ENCODE results near the gene PRMT7. TPM values are rescaled to one million over a fixed set of nuclear protein-coding genes. Genes with fewer than 3 reads are reported as not detected.

Gene PRMT7
- polyA plus RNA-seq, 1 donor = 48.7 TPM

DNA sequence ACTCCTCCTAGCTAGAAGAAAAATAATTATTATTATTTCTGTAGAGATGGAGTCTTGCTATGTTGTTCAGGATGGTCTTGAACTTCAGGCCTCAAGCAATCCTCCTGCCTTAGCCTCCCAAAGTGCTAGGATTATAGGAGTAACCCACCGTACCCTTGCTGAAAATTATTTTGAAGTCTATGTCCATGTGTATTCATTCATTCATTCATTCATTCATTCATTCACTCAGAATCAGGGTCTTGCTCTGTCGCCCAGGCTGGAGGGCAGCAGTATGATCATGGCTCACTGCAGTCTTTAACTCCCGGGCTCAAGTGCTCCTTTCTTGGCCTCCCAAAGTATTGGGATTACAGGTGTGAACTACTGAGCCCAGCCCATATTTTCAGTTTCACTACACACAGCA, 4.2 kb upstream of the PRMT7 start:
- no peaks in the 10 kb centered on the region for H3K9me3 ChIP-seq (ENCODE audit: control insufficient read depth, low read depth, low read length)
- no peak overlapping the region for H3K27ac ChIP-seq (ENCODE audit: low read length)
- peaks cover 60% of the 10 kb centered on the region for H3K36me3 ChIP-seq (ENCODE audit: control insufficient read depth, insufficient read depth, low read length)
- H3K4me3 ChIP-seq (ENCODE audit: low read length) = no peak overlapping the region
- no CpG with 5 or more reads among the region's 3 CpGs for WGBS (ENCODE audit: insufficient coverage, low lambda C conversion rate)
- no peak for DNase-seq
- no peaks in the 10 kb centered on the region for H3K27me3 ChIP-seq (ENCODE audit: control insufficient read depth, insufficient read depth, low read length)
- peaks cover 10% of the 10 kb centered on the region for H3K4me1 ChIP-seq (ENCODE audit: control insufficient read depth, insufficient read depth, low read length)

DNA sequence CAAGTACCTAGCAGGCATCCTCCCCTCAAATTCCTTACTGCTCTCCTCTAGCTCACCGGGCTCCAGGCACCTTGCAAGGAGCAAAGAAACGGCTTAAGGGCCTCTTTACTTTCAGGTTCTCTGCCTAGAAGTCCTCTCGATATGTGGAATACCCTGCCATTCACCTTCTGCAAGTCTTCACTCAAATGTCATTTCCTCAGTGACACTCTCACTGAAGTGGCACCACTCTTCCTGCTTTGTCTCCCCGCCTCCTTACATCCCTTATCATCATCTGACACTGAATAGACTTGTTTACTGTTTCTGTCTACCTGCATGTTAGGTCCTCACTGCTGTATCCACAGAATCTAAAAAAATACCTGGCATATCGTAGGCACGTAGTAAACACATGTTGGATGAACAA, 1.0 kb upstream of the PRMT7 start:
- DNase-seq = peak in 1 of 2 donors; percentile 12
- no CpG with 5 or more reads among the region's 6 CpGs for WGBS (ENCODE audit: insufficient coverage, low lambda C conversion rate)
- peak overlapping the region; percentile 85 for H3K27ac ChIP-seq (ENCODE audit: low read length)
- peaks cover 34% of the 10 kb centered on the region for H3K36me3 ChIP-seq (ENCODE audit: control insufficient read depth, insufficient read depth, low read length)
- H3K4me3 ChIP-seq (ENCODE audit: low read length) = peak overlapping the region; percentile 95
- no peaks in the 10 kb centered on the region for H3K27me3 ChIP-seq (ENCODE audit: control insufficient read depth, insufficient read depth, low read length)
- H3K9me3 ChIP-seq (ENCODE audit: control insufficient read depth, low read depth, low read length) = no peaks in the 10 kb centered on the region
- peaks cover 15% of the 10 kb centered on the region for H3K4me1 ChIP-seq (ENCODE audit: control insufficient read depth, insufficient read depth, low read length)

DNA sequence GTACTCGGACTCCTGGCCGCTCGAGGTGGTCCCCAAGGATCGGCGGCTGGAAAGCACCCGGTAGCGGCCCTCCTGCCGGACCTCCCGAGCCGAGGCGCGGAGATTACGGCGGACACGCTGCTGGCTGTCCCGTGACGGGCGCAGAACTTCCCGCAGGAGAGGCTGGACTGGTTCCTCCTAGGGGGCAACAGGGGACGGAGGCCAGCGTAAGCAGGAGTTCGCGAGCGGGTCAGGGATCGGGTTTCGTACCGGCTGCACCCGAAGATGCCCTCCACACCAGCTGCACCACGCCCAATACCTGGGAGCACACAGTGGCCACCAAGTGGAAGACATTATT, 414 bp upstream of the PRMT7 start:
- DNase-seq = no peak
- H3K4me1 ChIP-seq (ENCODE audit: control insufficient read depth, insufficient read depth, low read length) = peaks cover 15% of the 10 kb centered on the region
- WGBS (ENCODE audit: insufficient coverage, low lambda C conversion rate) = no CpG with 5 or more reads among the region's 29 CpGs
- no peaks in the 10 kb centered on the region for H3K27me3 ChIP-seq (ENCODE audit: control insufficient read depth, insufficient read depth, low read length)
- H3K27ac ChIP-seq (ENCODE audit: low read length) = peak overlapping the region; percentile 85
- H3K9me3 ChIP-seq (ENCODE audit: control insufficient read depth, low read depth, low read length) = no peaks in the 10 kb centered on the region
- H3K4me3 ChIP-seq (ENCODE audit: low read length) = peak overlapping the region; percentile 95
- peaks cover 28% of the 10 kb centered on the region for H3K36me3 ChIP-seq (ENCODE audit: control insufficient read depth, insufficient read depth, low read length)

DNA sequence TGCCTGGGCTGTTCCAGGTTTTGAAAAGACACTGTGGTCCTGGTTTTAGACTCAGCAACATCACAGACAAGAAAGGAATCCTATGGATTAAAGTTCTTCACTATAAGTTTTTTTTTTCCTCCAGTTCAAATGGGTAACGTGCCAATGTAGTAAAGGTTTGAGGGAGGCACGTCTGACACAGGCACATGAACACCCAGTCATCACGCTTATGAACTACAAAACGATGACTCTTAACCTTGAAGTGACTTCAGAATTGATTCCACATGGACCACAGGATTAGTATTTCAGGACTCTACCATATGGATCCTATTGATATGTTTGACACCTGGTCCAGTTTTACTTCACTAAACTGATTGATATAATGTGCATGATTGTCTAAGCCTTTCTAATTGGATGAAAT, 2.3 kb downstream of the PRMT7 start:
- Histone ChIP-seq H3K36me3 (ENCODE audit: control insufficient read depth, insufficient read depth, low read length) (peaks cover 24% of the 10 kb centered on the region), H3K4me3 (ENCODE audit: low read length) (no peak overlapping the region), H3K27ac (ENCODE audit: low read length) (no peak overlapping the region), H3K4me1 (ENCODE audit: control insufficient read depth, insufficient read depth, low read length) (peaks cover 15% of the 10 kb centered on the region), H3K9me3 (ENCODE audit: control insufficient read depth, low read depth, low read length) (no peaks in the 10 kb centered on the region), H3K27me3 (ENCODE audit: control insufficient read depth, insufficient read depth, low read length) (no peaks in the 10 kb centered on the region)
- DNase-seq = no peak
- no CpG with 5 or more reads among the region's 4 CpGs for WGBS (ENCODE audit: insufficient coverage, low lambda C conversion rate)

DNA sequence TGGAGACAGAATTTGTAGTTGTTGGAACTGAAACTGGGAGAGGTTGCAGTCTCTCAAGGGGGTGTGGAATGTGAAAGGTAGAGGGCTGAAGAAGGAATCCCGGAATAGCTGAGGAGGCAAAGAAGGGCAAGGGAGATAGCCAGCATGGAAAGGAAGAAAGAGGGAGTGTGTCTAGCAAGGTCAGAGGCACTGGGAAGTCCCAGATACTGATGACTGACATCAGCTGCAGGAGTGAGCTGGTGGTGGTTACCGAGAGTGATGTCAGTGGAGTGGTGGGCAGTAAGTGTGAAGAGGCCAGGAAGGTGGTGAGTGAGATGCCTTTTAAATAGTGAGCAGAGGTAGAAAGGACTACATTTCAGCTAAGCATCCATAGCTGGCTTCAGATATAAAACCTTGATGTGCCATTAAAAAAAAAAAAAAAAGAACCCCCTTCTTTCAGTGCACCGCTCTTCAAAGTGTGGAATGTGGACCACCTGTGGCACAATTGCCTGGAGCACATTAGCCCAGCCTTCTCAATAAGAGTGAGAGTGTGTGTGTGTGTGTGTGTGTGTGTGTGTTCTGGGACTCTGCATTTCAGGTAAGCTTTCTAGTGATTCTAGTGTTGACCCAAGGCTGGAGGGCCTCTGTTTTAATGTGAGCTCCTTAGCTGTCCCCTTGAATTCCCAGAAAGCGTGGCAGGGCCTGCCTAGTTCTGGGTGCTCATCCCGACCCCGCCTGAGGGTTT, 8.5 kb downstream of the PRMT7 start:
- no peak for DNase-seq
- Histone ChIP-seq H3K27me3 (ENCODE audit: control insufficient read depth, insufficient read depth, low read length) (no peaks in the 10 kb centered on the region), H3K9me3 (ENCODE audit: control insufficient read depth, low read depth, low read length) (no peaks in the 10 kb centered on the region), H3K27ac (ENCODE audit: low read length) (no peak overlapping the region), H3K4me3 (ENCODE audit: low read length) (no peak overlapping the region), H3K4me1 (ENCODE audit: control insufficient read depth, insufficient read depth, low read length) (no peaks in the 10 kb centered on the region), H3K36me3 (ENCODE audit: control insufficient read depth, insufficient read depth, low read length) (peaks cover 51% of the 10 kb centered on the region)
- 83% methylated on average over 2 of the region's 6 CpGs for WGBS (ENCODE audit: insufficient coverage, low lambda C conversion rate)

DNA sequence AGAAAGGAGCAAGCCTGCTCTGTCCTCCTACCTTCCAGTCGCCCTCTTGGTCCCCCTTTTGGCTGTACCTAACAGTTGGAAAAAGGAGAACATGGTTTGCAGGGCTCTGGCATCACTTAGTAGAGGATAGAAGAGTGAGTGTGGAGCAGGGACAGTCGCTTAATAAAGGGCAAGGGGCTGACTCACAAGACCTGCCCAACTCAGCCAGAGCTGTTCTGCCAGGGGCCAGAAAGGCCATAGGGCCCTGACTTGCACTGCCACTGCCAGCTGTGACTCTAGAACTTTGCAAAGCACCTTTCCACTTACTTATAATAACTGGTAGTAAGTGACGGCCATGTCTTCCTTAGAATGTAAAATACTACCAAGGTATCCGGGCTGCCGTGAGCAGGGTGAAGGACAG, 13.5 kb downstream of the PRMT7 start:
- Histone ChIP-seq H3K36me3 (ENCODE audit: control insufficient read depth, insufficient read depth, low read length) (peaks cover 46% of the 10 kb centered on the region), H3K4me1 (ENCODE audit: control insufficient read depth, insufficient read depth, low read length) (peaks cover 18% of the 10 kb centered on the region), H3K4me3 (ENCODE audit: low read length) (no peak overlapping the region), H3K9me3 (ENCODE audit: control insufficient read depth, low read depth, low read length) (no peaks in the 10 kb centered on the region), H3K27me3 (ENCODE audit: control insufficient read depth, insufficient read depth, low read length) (no peaks in the 10 kb centered on the region), H3K27ac (ENCODE audit: low read length) (no peak overlapping the region)
- no CpG with 5 or more reads among the region's 5 CpGs for WGBS (ENCODE audit: insufficient coverage, low lambda C conversion rate)
- no peak for DNase-seq

DNA sequence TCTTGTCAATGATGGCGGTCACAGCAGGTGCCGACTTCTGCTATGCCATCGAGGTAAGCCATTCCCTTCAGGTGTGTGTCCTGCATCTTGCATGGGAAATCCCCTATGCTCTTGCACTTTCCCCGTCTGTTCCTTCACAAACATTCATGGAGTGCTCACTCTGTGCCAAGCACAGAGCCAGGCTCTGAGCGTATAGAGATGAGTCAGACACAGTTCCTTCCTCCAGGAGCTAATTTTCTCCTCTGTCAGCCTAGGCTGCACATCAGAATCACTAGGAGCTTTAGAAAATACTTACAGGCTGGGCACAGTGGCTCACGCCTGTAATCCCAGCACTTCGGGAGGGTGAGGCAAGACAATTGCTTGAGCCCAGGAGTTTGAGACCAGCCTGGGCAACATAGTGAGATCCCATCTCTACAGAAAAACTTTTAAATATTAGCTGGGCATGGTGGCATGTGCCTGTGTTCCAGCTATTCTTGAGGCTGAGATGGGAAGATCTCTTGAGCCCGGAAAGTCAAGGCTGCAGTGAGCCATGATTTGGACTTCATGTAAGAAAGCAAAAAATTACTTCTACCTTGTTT, 14.1 kb downstream of the PRMT7 start:
- no peak for DNase-seq

DNA sequence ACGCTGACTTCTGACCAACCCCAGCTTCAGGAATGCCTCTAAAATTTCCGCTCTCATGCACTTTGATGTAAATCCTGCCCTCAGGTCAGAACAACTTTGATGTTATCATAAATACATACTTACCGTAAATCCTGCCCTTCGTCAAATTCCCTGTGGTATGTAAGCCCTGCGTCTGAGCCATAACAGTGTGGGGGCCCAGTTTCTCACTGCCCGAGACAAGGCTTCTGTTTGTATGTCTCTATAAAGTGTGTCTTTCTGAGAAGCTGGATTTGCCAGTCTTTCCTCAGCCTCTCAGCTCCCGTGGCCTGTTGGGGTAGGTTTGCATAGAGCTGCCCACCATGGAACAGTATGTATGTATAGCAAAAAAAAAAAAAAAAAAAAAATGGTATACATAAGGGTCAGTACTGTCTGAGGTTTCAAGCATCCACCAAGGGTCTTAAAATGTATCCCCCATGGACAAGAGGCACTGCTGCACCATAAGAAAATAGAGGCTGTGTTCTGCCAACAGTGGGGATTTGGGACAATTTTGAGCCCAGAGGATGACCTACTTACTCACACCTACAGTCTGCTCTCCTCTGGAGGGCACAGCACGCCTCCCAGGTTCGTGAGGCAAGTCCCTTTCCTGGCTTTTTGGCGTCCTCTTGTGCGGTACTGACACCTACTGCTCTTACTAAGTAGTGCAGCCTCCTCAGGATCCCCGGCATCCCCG, 17.5 kb downstream of the PRMT7 start:
- Histone ChIP-seq H3K4me3 (ENCODE audit: low read length) (no peak overlapping the region), H3K27ac (ENCODE audit: low read length) (peak overlapping the region; percentile 88), H3K4me1 (ENCODE audit: control insufficient read depth, insufficient read depth, low read length) (peaks cover 52% of the 10 kb centered on the region), H3K27me3 (ENCODE audit: control insufficient read depth, insufficient read depth, low read length) (no peaks in the 10 kb centered on the region), H3K9me3 (ENCODE audit: control insufficient read depth, low read depth, low read length) (no peaks in the 10 kb centered on the region), H3K36me3 (ENCODE audit: control insufficient read depth, insufficient read depth, low read length) (peaks cover 25% of the 10 kb centered on the region)
- peak; percentile 85 to 94 for DNase-seq
- WGBS (ENCODE audit: insufficient coverage, low lambda C conversion rate) = no CpG with 5 or more reads among the region's 13 CpGs

More for the DNA sequence above, 14.1 kb downstream of the PRMT7 start:
- Histone ChIP-seq H3K4me3 (ENCODE audit: low read length) (no peak overlapping the region), H3K9me3 (ENCODE audit: control insufficient read depth, low read depth, low read length) (no peaks in the 10 kb centered on the region), H3K36me3 (ENCODE audit: control insufficient read depth, insufficient read depth, low read length) (peaks cover 42% of the 10 kb centered on the region), H3K27ac (ENCODE audit: low read length) (no peak overlapping the region), H3K27me3 (ENCODE audit: control insufficient read depth, insufficient read depth, low read length) (no peaks in the 10 kb centered on the region), H3K4me1 (ENCODE audit: control insufficient read depth, insufficient read depth, low read length) (peaks cover 24% of the 10 kb centered on the region)
- WGBS (ENCODE audit: insufficient coverage, low lambda C conversion rate) = no CpG with 5 or more reads among the region's 8 CpGs

DNA sequence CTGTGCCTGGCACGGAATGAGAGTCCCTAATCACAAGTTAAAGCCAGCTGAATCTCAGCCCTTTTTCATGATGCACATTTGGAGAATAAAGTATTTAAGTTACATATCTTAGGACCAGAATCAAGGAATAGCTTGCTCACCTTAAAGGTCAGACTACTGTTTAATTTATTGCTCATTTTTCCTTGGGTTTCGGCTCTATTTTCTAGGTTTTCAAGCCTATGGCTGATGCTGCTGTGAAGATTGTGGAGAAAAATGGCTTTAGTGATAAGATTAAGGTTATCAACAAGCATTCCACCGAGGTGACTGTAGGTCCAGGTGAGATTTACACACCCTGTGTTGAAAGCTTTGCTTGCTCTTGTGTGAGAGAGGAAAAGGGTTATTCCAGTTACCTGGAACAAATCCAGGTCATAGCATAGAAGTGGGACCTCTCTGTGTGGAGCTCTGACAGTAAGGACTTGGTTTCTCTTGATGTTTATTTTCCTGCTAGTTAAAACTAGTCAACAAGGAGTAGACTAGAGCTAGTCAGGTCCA, 18.1 kb downstream of the PRMT7 start:
- H3K9me3 ChIP-seq (ENCODE audit: control insufficient read depth, low read depth, low read length) = no peaks in the 10 kb centered on the region
- peaks cover 23% of the 10 kb centered on the region for H3K36me3 ChIP-seq (ENCODE audit: control insufficient read depth, insufficient read depth, low read length)
- peak overlapping the region; percentile 88 for H3K27ac ChIP-seq (ENCODE audit: low read length)
- H3K4me1 ChIP-seq (ENCODE audit: control insufficient read depth, insufficient read depth, low read length) = peaks cover 56% of the 10 kb centered on the region
- no peak overlapping the region for H3K4me3 ChIP-seq (ENCODE audit: low read length)
- peak; percentile 82 to 90 for DNase-seq
- no peaks in the 10 kb centered on the region for H3K27me3 ChIP-seq (ENCODE audit: control insufficient read depth, insufficient read depth, low read length)
- no CpG with 5 or more reads among the region's 3 CpGs for WGBS (ENCODE audit: insufficient coverage, low lambda C conversion rate)

DNA sequence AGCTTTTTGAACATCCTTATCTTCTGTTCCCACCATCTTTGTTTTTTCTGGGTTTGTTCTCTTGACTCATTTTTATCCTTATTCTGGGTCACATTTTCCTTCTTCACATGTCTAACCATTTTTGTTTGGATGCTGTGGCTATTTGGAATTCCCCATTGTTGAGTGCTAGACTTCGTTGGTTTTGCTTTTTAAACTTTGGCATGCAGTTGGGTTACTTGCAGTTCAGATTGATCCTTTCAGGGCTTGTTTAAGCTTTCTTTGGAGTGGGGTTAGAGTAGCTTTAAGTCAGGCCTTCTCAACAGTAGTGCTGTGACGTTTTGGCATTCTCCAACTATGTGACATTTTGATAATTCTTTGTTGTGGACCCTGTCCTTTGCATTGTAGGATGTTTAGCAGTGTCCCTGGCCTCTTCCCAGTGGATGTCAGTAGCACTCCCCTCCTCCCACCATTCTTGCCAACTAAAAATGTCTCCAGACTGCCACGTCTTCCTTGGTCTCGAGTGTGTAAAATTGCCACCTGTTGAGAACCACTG, 21.1 kb downstream of the PRMT7 start:
- H3K27ac ChIP-seq (ENCODE audit: low read length) = peak overlapping the region; percentile 90
- H3K27me3 ChIP-seq (ENCODE audit: control insufficient read depth, insufficient read depth, low read length) = no peaks in the 10 kb centered on the region
- DNase-seq = peak in 1 of 2 donors; percentile 26
- H3K4me1 ChIP-seq (ENCODE audit: control insufficient read depth, insufficient read depth, low read length) = peaks cover 61% of the 10 kb centered on the region
- no peaks in the 10 kb centered on the region for H3K9me3 ChIP-seq (ENCODE audit: control insufficient read depth, low read depth, low read length)
- H3K4me3 ChIP-seq (ENCODE audit: low read length) = no peak overlapping the region
- peaks cover 7% of the 10 kb centered on the region for H3K36me3 ChIP-seq (ENCODE audit: control insufficient read depth, insufficient read depth, low read length)
- WGBS (ENCODE audit: insufficient coverage, low lambda C conversion rate) = no CpG with 5 or more reads among the region's 4 CpGs

All from large intestine (tissue), 3 donors.